ENCODE results near the gene CCR5AS.
"Not testable (repeated sequence)": the region's sequence is repeated elsewhere in the genome, so short reads cannot be mapped to it uniquely, and the experiment has no call there.

CCR5AS gene

DNA sequence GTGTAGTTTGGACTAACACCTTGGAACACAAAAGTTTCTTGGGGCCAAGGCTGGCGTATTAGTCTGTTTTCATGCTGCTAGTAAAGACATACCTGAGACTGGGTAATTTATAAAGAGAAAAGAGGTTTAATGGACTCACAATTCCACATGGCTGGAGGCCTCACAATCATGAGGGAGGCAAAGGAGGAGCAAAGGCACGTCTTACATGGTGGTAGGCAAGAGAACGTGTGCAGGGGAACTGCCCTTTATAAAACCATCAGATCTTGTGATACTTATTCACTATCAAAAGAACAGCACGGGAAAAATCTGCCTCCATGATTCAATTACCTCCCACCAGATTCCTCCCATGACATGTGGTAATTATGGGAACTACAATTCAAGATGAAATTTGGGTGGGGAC lies 62.4 kb downstream of the CCR5AS start:
- no peak for TF ChIP-seq CTCF (IDR thresholded peaks at IDR 0.05)
- Histone ChIP-seq H3K4me3 (no peak overlapping the region), H3K27me3 (no peaks in the 10 kb centered on the region), H3K36me3 (no peaks in the 10 kb centered on the region), H3K27ac (no peak overlapping the region), H3K4me1 (no peaks in the 10 kb centered on the region), H3K9me3 (no peaks in the 10 kb centered on the region)
- DNase-seq (ENCODE audit: low spot score in 2 of 2) = no peak
- intact Hi-C loops (cut with DNase I) = no loop called here

GRCh38 chr3:46338840-46339239 lies 68.0 kb downstream of the CCR5AS start:
- no peak overlapping the region for H3K27ac ChIP-seq
- no peaks in the 10 kb centered on the region for H3K27me3 ChIP-seq
- H3K9me3 ChIP-seq = peaks cover 0 to 7% of the 10 kb centered on the region in 2 donors
- no peak for DNase-seq (ENCODE audit: low spot score in 2 of 2)
- H3K4me1 ChIP-seq = no peaks in the 10 kb centered on the region
- intact Hi-C loops (cut with DNase I) = no loop called here
- no peaks in the 10 kb centered on the region for H3K36me3 ChIP-seq
- no peak for TF ChIP-seq CTCF (IDR thresholded peaks at IDR 0.05)
- no peak overlapping the region for H3K4me3 ChIP-seq

- intact Hi-C loops (cut with DNase I) = no loop called here
- no peak for DNase-seq (ENCODE audit: low spot score in 2 of 2)
- Histone ChIP-seq H3K36me3 (no peaks in the 10 kb centered on the region), H3K4me1 (no peaks in the 10 kb centered on the region), H3K27me3 (no peaks in the 10 kb centered on the region), H3K27ac (no peak overlapping the region), H3K9me3 (peaks cover 0 to 7% of the 10 kb centered on the region in 2 donors), H3K4me3 (no peak overlapping the region)
- TF ChIP-seq CTCF (IDR thresholded peaks at IDR 0.05) = no peak
These were observed 69.0 kb downstream of the CCR5AS start for GRCh38 chr3:46337911-46338310.

- Histone ChIP-seq H3K27me3 (no peaks in the 10 kb centered on the region), H3K9me3 (peaks cover 0 to 7% of the 10 kb centered on the region in 2 donors), H3K4me3 (no peak overlapping the region), H3K27ac (no peak overlapping the region), H3K36me3 (no peaks in the 10 kb centered on the region), H3K4me1 (no peaks in the 10 kb centered on the region)
- DNase-seq (ENCODE audit: low spot score in 2 of 2) = no peak
- no peak for TF ChIP-seq CTCF (IDR thresholded peaks at IDR 0.05)
- intact Hi-C loops (cut with DNase I) = no loop called here
These were observed 71.3 kb downstream of the CCR5AS start for GRCh38 chr3:46335541-46335940.

- H3K9me3 ChIP-seq = peaks cover 0 to 7% of the 10 kb centered on the region in 2 donors
- no peak overlapping the region for H3K4me3 ChIP-seq
- no peak for DNase-seq (ENCODE audit: low spot score in 2 of 2)
- H3K27ac ChIP-seq = no peak overlapping the region
- H3K4me1 ChIP-seq = no peaks in the 10 kb centered on the region
- no peaks in the 10 kb centered on the region for H3K27me3 ChIP-seq
- intact Hi-C loops (cut with DNase I) = no loop called here
- no peak for TF ChIP-seq CTCF (IDR thresholded peaks at IDR 0.05)
- H3K36me3 ChIP-seq = no peaks in the 10 kb centered on the region
These were observed 72.0 kb downstream of the CCR5AS start for GRCh38 chr3:46334741-46335478.

DNA sequence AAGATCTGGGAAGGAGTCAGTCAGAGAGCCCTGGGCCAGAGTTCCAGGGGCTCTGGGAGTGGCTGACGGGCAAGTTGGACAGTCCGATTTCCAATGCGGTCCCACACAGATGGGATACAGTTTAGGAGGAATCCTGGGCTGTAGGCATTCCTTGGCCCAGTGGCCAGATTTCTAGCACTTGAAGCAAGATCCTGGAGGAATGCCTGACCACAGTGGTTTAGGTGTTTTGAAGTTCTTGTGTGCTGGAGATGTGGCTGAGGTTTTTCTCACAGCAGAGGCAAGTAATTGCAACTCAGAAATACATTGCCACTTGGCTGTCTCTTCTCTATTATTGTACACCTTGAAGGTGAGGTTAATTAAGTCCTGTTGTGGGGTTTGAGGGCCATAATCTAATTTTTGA lies 76.2 kb downstream of the CCR5AS start:
- intact Hi-C loops (cut with DNase I); H3K27me3 ChIP-seq; H3K4me3 ChIP-seq; H3K27ac ChIP-seq; DNase-seq (ENCODE audit: low spot score in 2 of 2); H3K9me3 ChIP-seq; H3K4me1 ChIP-seq; H3K36me3 ChIP-seq: not testable (repeated sequence)

Data from ascending aorta (tissue), 2 donors.